Measurements from ENCODE around the gene IL37. TPM values are rescaled to one million over a fixed set of nuclear protein-coding genes. Genes with fewer than 3 reads are reported as not detected.

Gene IL37
- total and polyA plus RNA-seq, 2 donors (not counting 1 experiment from before 2014, with no cell fraction given): 0.79 TPM; not detected in 1

DNA sequence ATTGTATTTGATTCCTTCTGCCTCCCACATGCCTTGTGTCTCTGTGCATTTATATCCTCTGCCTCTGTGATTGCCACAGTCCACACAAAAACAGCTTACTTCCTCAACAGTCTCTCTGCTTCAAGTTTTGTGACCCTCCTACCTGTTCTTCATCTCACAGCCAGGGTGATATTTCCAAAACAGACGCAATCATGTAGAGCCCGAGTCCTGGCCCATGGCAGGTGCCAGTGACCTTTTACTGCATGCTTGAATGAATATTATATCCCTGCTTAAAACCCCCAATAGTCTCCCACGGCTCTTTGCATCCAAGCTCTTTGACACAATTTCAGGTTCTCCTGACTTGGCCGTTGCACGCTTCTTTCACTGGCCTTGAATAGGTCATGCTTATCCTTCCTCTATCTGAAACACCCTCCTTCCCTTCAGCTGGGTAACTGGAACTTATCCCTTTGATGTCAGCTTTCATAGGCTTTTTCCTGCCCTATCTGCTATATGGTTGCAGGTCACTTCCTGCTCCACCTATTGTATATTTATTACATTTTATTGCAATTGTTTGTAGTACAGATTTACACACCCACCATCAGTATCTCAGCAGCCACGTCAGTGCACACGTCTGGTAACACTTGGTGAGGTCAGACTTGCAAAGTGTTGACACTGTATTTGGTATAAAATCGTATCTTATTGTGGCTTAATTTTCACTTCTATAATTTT is 44.7 kb upstream of the IL37 start:
- Histone ChIP-seq H3K36me3 (replicated peaks in 1 of 2; ENCODE audit: control extremely low read depth in 1 of 2, control insufficient read depth in 1 of 2, extremely low read depth in 1 of 2, insufficient read depth in 2 of 2, low read length in 1 of 2) (no peaks in the 10 kb centered on the region), H3K9ac (ENCODE audit: low read length) (no peak overlapping the region), H3K4me3 (ENCODE audit: control extremely low read depth in 1 of 5, extremely low read depth in 1 of 5, insufficient read depth in 1 of 5, low read depth in 2 of 5, low read length in 4 of 5) (no peak overlapping the region), H3K4me1 (ENCODE audit: control insufficient read depth in 2 of 2, insufficient read depth in 2 of 2, low read length in 2 of 2) (no peaks in the 10 kb centered on the region), H3K27me3 (replicated peaks in 1 of 4; ENCODE audit: control extremely low read depth in 1 of 4, control insufficient read depth in 3 of 4, insufficient read depth in 4 of 4, low read length in 3 of 4) (peaks cover 0 to 4% (median 0%) of the 10 kb centered on the region in 4 experiments), H2AFZ (ENCODE audit: insufficient read depth, low read depth, low read length, poor library complexity, severe bottlenecking) (no peak overlapping the region), H3K4me2 (replicated peaks; ENCODE audit: low read depth, low read length, poor library complexity, severe bottlenecking) (no peak overlapping the region), H3K9me3 (ENCODE audit: control extremely low read depth in 1 of 3, control insufficient read depth in 2 of 3, insufficient read depth in 1 of 3, low read length in 2 of 3) (peaks cover 0 to 1% (median 0%) of the 10 kb centered on the region in 3 donors), H3K27ac (ENCODE audit: low read length in 2 of 2) (no peak overlapping the region), H4K20me1 (ENCODE audit: control insufficient read depth, insufficient read depth, low read length, poor library complexity, severe bottlenecking) (no peaks in the 10 kb centered on the region), H3K79me2 (ENCODE audit: control insufficient read depth, insufficient read depth, low read length) (no peaks in the 10 kb centered on the region)
- ChIA-PET CTCF (no interaction called here), POLR2A (no interaction called here)
- ATAC-seq (ENCODE audit: low read depth) (no peak), DNase-seq (no peak)
- peaks cover 27% of the 10 kb centered on the region for H3K27me3 Mint-ChIP-seq
- no peaks in the 10 kb centered on the region for H3K9me3 Mint-ChIP-seq (ENCODE audit: insufficient read depth)
- H3K4me1 Mint-ChIP-seq: no peaks in the 10 kb centered on the region
- intact Hi-C loops (cut with micrococcal nuclease): no loop called here
- H3K27ac Mint-ChIP-seq: no peak overlapping the region
- TF ChIP-seq, protein P1, sequence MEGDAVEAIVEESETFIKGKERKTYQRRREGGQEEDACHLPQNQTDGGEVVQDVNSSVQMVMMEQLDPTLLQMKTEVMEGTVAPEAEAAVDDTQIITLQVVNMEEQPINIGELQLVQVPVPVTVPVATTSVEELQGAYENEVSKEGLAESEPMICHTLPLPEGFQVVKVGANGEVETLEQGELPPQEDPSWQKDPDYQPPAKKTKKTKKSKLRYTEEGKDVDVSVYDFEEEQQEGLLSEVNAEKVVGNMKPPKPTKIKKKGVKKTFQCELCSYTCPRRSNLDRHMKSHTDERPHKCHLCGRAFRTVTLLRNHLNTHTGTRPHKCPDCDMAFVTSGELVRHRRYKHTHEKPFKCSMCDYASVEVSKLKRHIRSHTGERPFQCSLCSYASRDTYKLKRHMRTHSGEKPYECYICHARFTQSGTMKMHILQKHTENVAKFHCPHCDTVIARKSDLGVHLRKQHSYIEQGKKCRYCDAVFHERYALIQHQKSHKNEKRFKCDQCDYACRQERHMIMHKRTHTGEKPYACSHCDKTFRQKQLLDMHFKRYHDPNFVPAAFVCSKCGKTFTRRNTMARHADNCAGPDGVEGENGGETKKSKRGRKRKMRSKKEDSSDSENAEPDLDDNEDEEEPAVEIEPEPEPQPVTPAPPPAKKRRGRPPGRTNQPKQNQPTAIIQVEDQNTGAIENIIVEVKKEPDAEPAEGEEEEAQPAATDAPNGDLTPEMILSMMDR (IDR thresholded peaks at IDR 0.05): no peak
- TF ChIP-seq EZH2 (IDR thresholded peaks at IDR 0.05; ENCODE audit: borderline replicate concordance, insufficient read depth, low read depth, low read length, poor library complexity, severe bottlenecking): no peak
- H3K4me3 Mint-ChIP-seq: no peak overlapping the region
- 91% methylated on average over 5 of the region's 8 CpGs for WGBS (ENCODE audit: insufficient coverage)
